HG03045 (cell line): ENCODE measurements around the gene TMOD1.
"Not testable (repeated sequence)": the region's sequence is repeated elsewhere in the genome, so short reads cannot be mapped to it uniquely, and the experiment has no call there.

Experiments
- ATAC-seq: cut with Tn5 transposase; IDR thresholded peaks from one replicate; pipeline ENCODE4 v1.9.1; 2021; ENCODE audit warnings: mild to moderate bottlenecking, moderate library complexity; ENCODE audit not compliant: unreplicated experiment

The TMOD1 gene

GRCh38 chr9:97564291-97565175 lies 63.1 kb downstream of the TMOD1 start:
- ATAC-seq: no peak

GRCh38 chr9:97565262-97565661 lies 63.8 kb downstream of the TMOD1 start:
- no peak for ATAC-seq

- no peak for ATAC-seq
These were observed 65.9 kb downstream of the TMOD1 start for GRCh38 chr9:97567182-97567893.

- ATAC-seq: no peak
These were observed 66.4 kb downstream of the TMOD1 start for GRCh38 chr9:97567894-97568202.

GRCh38 chr9:97568461-97569275 lies 67.2 kb downstream of the TMOD1 start:
- no peak for ATAC-seq

- ATAC-seq: no peak
These were observed 69.4 kb downstream of the TMOD1 start for GRCh38 chr9:97570899-97571298.

- ATAC-seq: no peak
These were observed 70.2 kb downstream of the TMOD1 start for GRCh38 chr9:97571664-97572063.

- no peak for ATAC-seq
These were observed 70.9 kb downstream of the TMOD1 start for GRCh38 chr9:97572196-97572891.

- no peak for ATAC-seq
These were observed 71.5 kb downstream of the TMOD1 start for GRCh38 chr9:97572892-97573365.

GRCh38 chr9:97573482-97574073 lies 72.1 kb downstream of the TMOD1 start:
- ATAC-seq: no peak

GRCh38 chr9:97574101-97574571 lies 72.7 kb downstream of the TMOD1 start:
- not testable (repeated sequence) for ATAC-seq

- not testable (repeated sequence) for ATAC-seq
These were observed 73.6 kb downstream of the TMOD1 start for GRCh38 chr9:97574921-97575672.

GRCh38 chr9:97575673-97576200 lies 74.3 kb downstream of the TMOD1 start:
- no peak for ATAC-seq

- ATAC-seq: no peak
These were observed 75.6 kb downstream of the TMOD1 start for GRCh38 chr9:97577051-97577450.

- no peak for ATAC-seq
These were observed 77.4 kb downstream of the TMOD1 start for GRCh38 chr9:97578846-97579245.

GRCh38 chr9:97579914-97580313 lies 78.4 kb downstream of the TMOD1 start:
- no peak for ATAC-seq

- not testable (repeated sequence) for ATAC-seq
These were observed 80.1 kb downstream of the TMOD1 start for GRCh38 chr9:97581590-97581989.

- ATAC-seq: not testable (repeated sequence)
These were observed 83.3 kb downstream of the TMOD1 start for GRCh38 chr9:97584778-97585177.

- ATAC-seq: not testable (repeated sequence)
These were observed 85.4 kb downstream of the TMOD1 start for GRCh38 chr9:97586909-97587308.
